ENCODE results near the gene CLEC16A. TPM values are rescaled to one million over a fixed set of nuclear protein-coding genes. Genes with fewer than 3 reads are reported as not detected.
"Not testable (repeated sequence)": the region's sequence is repeated elsewhere in the genome, so short reads cannot be mapped to it uniquely, and the experiment has no call there.

The CLEC16A gene
- total RNA-seq, 4 donors from 2014 or later: 38.2 to 153 (median 92.7) TPM

GRCh38 chr16:11101283-11101682, 156.9 kb downstream of the CLEC16A start:
- peaks cover 11 to 46% (median 32%) of the 10 kb centered on the region in 4 donors for H3K4me1 ChIP-seq
- no peak overlapping the region for H3K4me3 ChIP-seq
- H3K36me3 ChIP-seq: no peaks in the 10 kb centered on the region
- no peaks in the 10 kb centered on the region for H3K27me3 ChIP-seq
- DNase-seq: no peak
- in situ Hi-C loops (cut with MboI; ENCODE audit: low pct_ligation_motif_present in 1 of 4, low pct_unique_long_range_greater_than_20kb in 1 of 4, low sequenced_read_pairs in 3 of 4): no loop called here
- peak overlapping the region; percentile 23 to 78 (median 58) for H3K27ac ChIP-seq
- WGBS, 2 donors (ENCODE audit: low coverage in 1 of 2): 95% methylated on average over 5 to 6 of the region's 6 CpGs
- TF ChIP-seq EP300 (IDR thresholded peaks at IDR 0.05; ENCODE audit: low read depth) (no peak), CTCF (IDR thresholded peaks at IDR 0.05) (no peak), POLR2A (IDR thresholded peaks at IDR 0.05) (no peak), POLR2AphosphoS5 (IDR thresholded peaks at IDR 0.05) (no peak)
- no peaks in the 10 kb centered on the region for H3K9me3 ChIP-seq
- intact Hi-C loops (cut with DNase I; ENCODE audit: low total_unique reads): no loop called here

GRCh38 chr16:11101695-11102522, 157.5 kb downstream of the CLEC16A start:
- Histone ChIP-seq H3K9me3 (no peaks in the 10 kb centered on the region), H3K36me3 (no peaks in the 10 kb centered on the region), H3K27ac (peak overlapping the region in 3 of 4 donors; percentile 50 to 78 (median 67)), H3K4me3 (no peak overlapping the region), H3K4me1 (peaks cover 11 to 51% (median 32%) of the 10 kb centered on the region in 4 donors), H3K27me3 (no peaks in the 10 kb centered on the region)
- in situ Hi-C loops (cut with MboI; ENCODE audit: low pct_ligation_motif_present in 1 of 4, low pct_unique_long_range_greater_than_20kb in 1 of 4, low sequenced_read_pairs in 3 of 4) (no loop called here), intact Hi-C loops (cut with DNase I; ENCODE audit: low total_unique reads) (no loop called here)
- no peak for DNase-seq
- TF ChIP-seq CTCF (IDR thresholded peaks at IDR 0.05) (peak in 1 of 5 experiments; percentile 18), POLR2AphosphoS5 (IDR thresholded peaks at IDR 0.05) (no peak), POLR2A (IDR thresholded peaks at IDR 0.05) (no peak)
- 54 to 63% methylated on average over 9 of the region's 9 CpGs for WGBS, 2 donors (ENCODE audit: low coverage in 1 of 2)

- Histone ChIP-seq H3K4me3 (no peak overlapping the region), H3K27ac (peak overlapping the region in 2 of 4 donors; percentile 9 to 50), H3K36me3 (no peaks in the 10 kb centered on the region), H3K9me3 (no peaks in the 10 kb centered on the region), H3K27me3 (no peaks in the 10 kb centered on the region), H3K4me1 (peaks cover 11 to 55% (median 32%) of the 10 kb centered on the region in 4 donors)
- DNase-seq: no peak
- in situ Hi-C loops (cut with MboI; ENCODE audit: low pct_ligation_motif_present in 1 of 4, low pct_unique_long_range_greater_than_20kb in 1 of 4, low sequenced_read_pairs in 3 of 4): no loop called here
- TF ChIP-seq POLR2A (IDR thresholded peaks at IDR 0.05): no peak
- TF ChIP-seq CTCF (IDR thresholded peaks at IDR 0.05): no peak
- TF ChIP-seq EP300 (IDR thresholded peaks at IDR 0.05; ENCODE audit: low read depth): no peak
- TF ChIP-seq POLR2AphosphoS5 (IDR thresholded peaks at IDR 0.05): no peak
- intact Hi-C loops (cut with DNase I; ENCODE audit: low total_unique reads): no loop called here
- WGBS, 2 donors (ENCODE audit: low coverage in 1 of 2): 58 to 80% methylated on average over 1 to 3 of the region's 3 CpGs
Observed at GRCh38 chr16:11102523-11102898, 158.1 kb downstream of the CLEC16A start.

- peaks cover 11 to 57% (median 32%) of the 10 kb centered on the region in 4 donors for H3K4me1 ChIP-seq
- H3K36me3 ChIP-seq; H3K27ac ChIP-seq; H3K9me3 ChIP-seq; intact Hi-C loops (cut with DNase I; ENCODE audit: low total_unique reads); H3K27me3 ChIP-seq; in situ Hi-C loops (cut with MboI; ENCODE audit: low pct_ligation_motif_present in 1 of 4, low pct_unique_long_range_greater_than_20kb in 1 of 4, low sequenced_read_pairs in 3 of 4); H3K4me3 ChIP-seq; DNase-seq: not testable (repeated sequence)
- 93 to 98% methylated on average over 2 to 5 of the region's 5 CpGs for WGBS, 2 donors (ENCODE audit: low coverage in 1 of 2)
Observed at GRCh38 chr16:11103301-11103700, 158.9 kb downstream of the CLEC16A start.

Data from transverse colon (tissue), 4 donors.